NCI-H1694 treated with DMSO at 0.1 percent for 48 hours (cell line): ENCODE results near the gene RAB22A.
"Not testable (repeated sequence)": the region's sequence is repeated elsewhere in the genome, so short reads cannot be mapped to it uniquely, and the experiment has no call there.

Source experiments
- DNase-seq: peaks from one replicate; lab custom pipeline; 2025; lab: John Stamatoyannopoulos, UW

The RAB22A gene

GRCh38 chr20:58414786-58415185 is 105.3 kb downstream of the RAB22A start:
- not testable (repeated sequence) for DNase-seq

- no peak for DNase-seq
Measured at GRCh38 chr20:58416057-58416456, 106.5 kb downstream of the RAB22A start.

DNA sequence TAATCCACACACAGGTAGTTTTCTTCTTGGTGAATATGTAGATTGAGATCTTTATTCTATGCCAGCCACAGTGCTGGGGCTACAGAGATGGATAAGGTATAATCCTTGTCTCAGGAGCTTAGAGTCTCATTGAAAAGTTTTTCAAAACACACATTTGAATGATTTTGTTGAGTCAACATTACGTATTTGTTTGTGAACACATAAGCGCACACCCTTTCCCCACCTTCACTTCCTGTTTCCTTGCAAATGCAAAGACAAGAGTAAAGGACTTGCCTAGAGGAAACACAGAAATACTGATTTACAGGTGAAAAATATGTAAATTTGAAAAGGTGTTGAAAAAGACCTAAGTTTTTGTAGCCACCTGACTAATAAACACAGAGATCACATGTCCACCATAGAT is 107.3 kb downstream of the RAB22A start:
- no peak for DNase-seq
